Measurements from ENCODE around the gene UGT1A9.

- TF ChIP-seq POLR2A (IDR thresholded peaks at IDR 0.05) (no peak), CTCF (IDR thresholded peaks at IDR 0.05) (no peak)
Measured at GRCh38 chr2:233745073-233745755, 73.5 kb downstream of the UGT1A9 start.
